OCI-LY3 (cell line): ENCODE measurements around the gene POLR3B.

ENCODE experiments used
- H2AFZ ChIP-seq: fragments of 200-600, 300-600 bp; shearing (Covaris generic); 2 replicates; pipeline ENCODE4 v1.6.0; 2014; ENCODE audit warnings: antibody characterized with exemption, low read depth, low read length
- H3K27ac ChIP-seq: fragments of 200-600, 300-600 bp; sonication (generic); 2 replicates; pipeline ENCODE4 v1.5.1; 2014; ENCODE audit warnings: mild to moderate bottlenecking, low read length, moderate library complexity, mixed read lengths
- H3K27me3 ChIP-seq: fragments of 200-600, 300-600 bp; sonication (generic); 2 replicates; pipeline ENCODE4 v1.6.1; 2014; ENCODE audit warnings: low read depth, low read length, mixed read lengths
- H3K36me3 ChIP-seq: fragments of 200-600, 300-600 bp; sonication (generic); replicated peaks from 2 replicates; pipeline ENCODE3; 2014; ENCODE audit warnings: low read depth, low read length, mixed read lengths
- H3K4me1 ChIP-seq: fragments of 300-600, 200-600 bp; sonication (generic); 2 replicates; pipeline ENCODE4 v1.6.1; 2014; ENCODE audit warnings: low read length, mixed read lengths
- H3K4me2 ChIP-seq: fragments of 200-600, 300-600 bp; sonication (generic); 2 replicates; pipeline ENCODE4 v1.6.1; 2014; ENCODE audit warnings: low read length, mixed read lengths
- H3K4me3 ChIP-seq: fragments of 300-600, 200-600 bp; sonication (generic); 2 replicates; pipeline ENCODE4 v1.5.1; 2014; ENCODE audit warnings: antibody characterized with exemption, mild to moderate bottlenecking, low read length, moderate library complexity
- H3K79me2 ChIP-seq: fragments of 300-600, 200-600 bp; shearing (Covaris generic); 2 replicates; pipeline ENCODE4 v1.6.1; 2014; ENCODE audit warnings: mild to moderate bottlenecking, low read length, mixed read lengths
- H3K9ac ChIP-seq: fragments of 300-600, 200-600 bp; shearing (Covaris generic); 2 replicates; pipeline ENCODE4 v1.6.0; 2014; ENCODE audit warnings: mild to moderate bottlenecking, low read length, moderate library complexity
- H3K9me3 ChIP-seq: fragments of 200-600, 300-600 bp; shearing (Covaris generic); 2 replicates; pipeline ENCODE4 v1.6.1; 2014; ENCODE audit warnings: low read length, mixed read lengths; ENCODE audit not compliant: insufficient read depth
- H4K20me1 ChIP-seq: fragments of 200-600, 300-600 bp; sonication (generic); 2 replicates; pipeline ENCODE4 v1.6.1; 2016; ENCODE audit warnings: low read length, mixed read lengths; ENCODE audit not compliant: insufficient read depth
- CTCF ChIP-seq: fragments of 200-600, 300-600 bp; sonication (generic); IDR thresholded peaks from 2 replicates; pipeline ENCODE4 v1.5.1; 2014; ENCODE audit warnings: antibody characterized with exemption, low read length, low read depth
- EZH2phosphoT487 ChIP-seq: fragments of 200-600 bp; shearing (Covaris generic); IDR thresholded peaks from 2 replicates; pipeline ENCODE4 v1.6.1; 2018; ENCODE audit warnings: antibody characterized with exemption, mixed run types, low read depth

POLR3B gene

GRCh38 chr12:106317406-106318082, 40.0 kb upstream of the POLR3B start:
- Histone ChIP-seq H4K20me1 (no peaks in the 10 kb centered on the region), H2AFZ (no peak overlapping the region), H3K9ac (no peak overlapping the region), H3K27me3 (no peaks in the 10 kb centered on the region), H3K79me2 (no peaks in the 10 kb centered on the region), H3K4me1 (no peaks in the 10 kb centered on the region), H3K4me2 (no peak overlapping the region), H3K27ac (no peak overlapping the region), H3K9me3 (no peaks in the 10 kb centered on the region), H3K4me3 (no peak overlapping the region), H3K36me3 (no peaks in the 10 kb centered on the region)
- TF ChIP-seq CTCF (no peak), EZH2phosphoT487 (no peak)

GRCh38 chr12:106321139-106321850, 36.3 kb upstream of the POLR3B start:
- Histone ChIP-seq H3K36me3 (no peaks in the 10 kb centered on the region), H3K9ac (no peak overlapping the region), H2AFZ (no peak overlapping the region), H3K27ac (no peak overlapping the region), H3K4me2 (no peak overlapping the region), H3K4me1 (no peaks in the 10 kb centered on the region), H3K79me2 (no peaks in the 10 kb centered on the region), H3K9me3 (no peaks in the 10 kb centered on the region), H3K27me3 (no peaks in the 10 kb centered on the region), H4K20me1 (no peaks in the 10 kb centered on the region), H3K4me3 (no peak overlapping the region)
- TF ChIP-seq EZH2phosphoT487 (no peak), CTCF (no peak)

- no peaks in the 10 kb centered on the region for H3K9me3 ChIP-seq
- H3K4me3 ChIP-seq = no peak overlapping the region
- no peaks in the 10 kb centered on the region for H3K79me2 ChIP-seq
- no peaks in the 10 kb centered on the region for H4K20me1 ChIP-seq
- H2AFZ ChIP-seq = no peak overlapping the region
- no peak overlapping the region for H3K27ac ChIP-seq
- no peak overlapping the region for H3K9ac ChIP-seq
- H3K27me3 ChIP-seq = no peaks in the 10 kb centered on the region
- H3K4me2 ChIP-seq = no peak overlapping the region
- H3K36me3 ChIP-seq = no peaks in the 10 kb centered on the region
- H3K4me1 ChIP-seq = no peaks in the 10 kb centered on the region
- TF ChIP-seq EZH2phosphoT487 (no peak), CTCF (no peak)
Measured at GRCh38 chr12:106323537-106323936, 34.0 kb upstream of the POLR3B start.

DNA sequence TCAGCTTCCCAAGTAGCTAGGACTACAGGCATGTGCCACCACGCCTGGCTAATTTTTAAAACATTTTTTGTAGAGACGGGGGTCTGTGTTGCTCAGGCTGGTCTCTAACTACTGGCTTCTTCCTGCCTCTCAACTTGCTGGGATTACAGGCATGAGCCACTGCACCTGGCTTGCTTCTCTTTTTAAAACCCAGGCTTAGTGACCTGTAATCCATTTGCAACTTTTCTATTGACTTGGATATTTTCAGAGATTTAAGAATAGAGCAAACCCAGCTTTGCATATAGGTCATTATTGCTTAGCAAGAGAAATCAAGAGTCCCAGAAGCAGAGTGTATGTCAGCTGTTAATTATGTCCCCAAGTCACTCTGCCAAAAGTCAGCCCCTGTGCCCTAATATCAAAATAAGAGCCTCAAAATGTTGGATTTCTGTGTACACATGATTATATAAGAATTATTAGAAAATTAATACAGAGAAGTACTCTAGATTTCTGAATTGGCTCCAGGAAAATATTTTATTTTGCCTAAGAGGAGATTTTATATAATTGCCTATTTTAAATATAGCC, 30.2 kb upstream of the POLR3B start:
- no peaks in the 10 kb centered on the region for H3K4me1 ChIP-seq
- no peak overlapping the region for H3K9ac ChIP-seq
- H3K4me3 ChIP-seq = no peak overlapping the region
- H4K20me1 ChIP-seq = no peaks in the 10 kb centered on the region
- no peaks in the 10 kb centered on the region for H3K9me3 ChIP-seq
- H2AFZ ChIP-seq = no peak overlapping the region
- TF ChIP-seq EZH2phosphoT487 (no peak), CTCF (no peak)
- H3K79me2 ChIP-seq = no peaks in the 10 kb centered on the region
- H3K36me3 ChIP-seq = no peaks in the 10 kb centered on the region
- no peaks in the 10 kb centered on the region for H3K27me3 ChIP-seq
- H3K27ac ChIP-seq = no peak overlapping the region
- no peak overlapping the region for H3K4me2 ChIP-seq
